ENCODE results near the gene SEC62.

- no peak for TF ChIP-seq POLR2AphosphoS5 (IDR thresholded peaks at IDR 0.05; ENCODE audit: borderline replicate concordance, low read depth, low read length)
- TF ChIP-seq EZH2 (IDR thresholded peaks at IDR 0.05), result no peak
- TF ChIP-seq FOXP2 (optimal IDR thresholded peaks at IDR 0.05; ENCODE audit: control extremely low read depth, extremely low read length, insufficient read depth), result no peak
Observed at GRCh38 chr3:170040418-170040817, 73.8 kb downstream of the SEC62 start.
